ENCODE measurements around the gene HBS1L.

DNA sequence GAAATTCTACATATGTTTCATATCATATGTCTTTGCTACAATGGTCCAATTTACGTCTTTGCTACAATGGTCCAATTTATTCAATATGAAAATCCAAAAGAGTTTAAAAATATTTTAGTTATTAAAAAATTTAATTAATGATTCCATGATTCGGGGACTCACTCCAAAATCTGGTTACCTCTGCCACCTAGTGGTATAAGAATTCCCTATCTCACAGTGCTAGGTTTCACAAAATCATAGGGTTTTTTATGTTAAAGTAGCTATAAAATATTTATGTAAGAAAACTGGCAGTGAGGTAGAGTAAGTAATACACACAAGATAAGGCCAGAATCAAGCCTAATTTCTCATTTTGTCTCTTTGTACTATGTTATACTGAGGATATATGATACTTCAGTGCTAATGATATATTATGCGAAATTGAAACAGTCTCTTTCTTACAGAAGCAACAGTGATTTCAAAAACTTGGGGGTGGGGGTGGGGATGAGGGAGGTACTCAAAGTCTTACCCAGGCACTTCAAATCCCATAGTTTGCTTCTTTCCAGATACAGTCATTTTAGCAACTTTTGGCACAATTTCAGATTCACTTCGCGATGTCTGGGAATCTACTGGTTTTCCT is 52.3 kb downstream of the HBS1L start:
- TF ChIP-seq, protein P1, sequence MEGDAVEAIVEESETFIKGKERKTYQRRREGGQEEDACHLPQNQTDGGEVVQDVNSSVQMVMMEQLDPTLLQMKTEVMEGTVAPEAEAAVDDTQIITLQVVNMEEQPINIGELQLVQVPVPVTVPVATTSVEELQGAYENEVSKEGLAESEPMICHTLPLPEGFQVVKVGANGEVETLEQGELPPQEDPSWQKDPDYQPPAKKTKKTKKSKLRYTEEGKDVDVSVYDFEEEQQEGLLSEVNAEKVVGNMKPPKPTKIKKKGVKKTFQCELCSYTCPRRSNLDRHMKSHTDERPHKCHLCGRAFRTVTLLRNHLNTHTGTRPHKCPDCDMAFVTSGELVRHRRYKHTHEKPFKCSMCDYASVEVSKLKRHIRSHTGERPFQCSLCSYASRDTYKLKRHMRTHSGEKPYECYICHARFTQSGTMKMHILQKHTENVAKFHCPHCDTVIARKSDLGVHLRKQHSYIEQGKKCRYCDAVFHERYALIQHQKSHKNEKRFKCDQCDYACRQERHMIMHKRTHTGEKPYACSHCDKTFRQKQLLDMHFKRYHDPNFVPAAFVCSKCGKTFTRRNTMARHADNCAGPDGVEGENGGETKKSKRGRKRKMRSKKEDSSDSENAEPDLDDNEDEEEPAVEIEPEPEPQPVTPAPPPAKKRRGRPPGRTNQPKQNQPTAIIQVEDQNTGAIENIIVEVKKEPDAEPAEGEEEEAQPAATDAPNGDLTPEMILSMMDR (IDR thresholded peaks at IDR 0.05), result no peak
- TF ChIP-seq POLR2A (IDR thresholded peaks at IDR 0.05), result no peak
